ENCODE measurements around the gene CORO2B. TPM values are rescaled to one million over a fixed set of nuclear protein-coding genes. Genes with fewer than 3 reads are reported as not detected.

Gene CORO2B
- total RNA-seq: under 1 TPM; 0.44 to 0.73 TPM
- polyA plus RNA-seq: not detected
- total RNA-seq: 0 to 0.34 (median 0) reads per million in 6 experiments

DNA sequence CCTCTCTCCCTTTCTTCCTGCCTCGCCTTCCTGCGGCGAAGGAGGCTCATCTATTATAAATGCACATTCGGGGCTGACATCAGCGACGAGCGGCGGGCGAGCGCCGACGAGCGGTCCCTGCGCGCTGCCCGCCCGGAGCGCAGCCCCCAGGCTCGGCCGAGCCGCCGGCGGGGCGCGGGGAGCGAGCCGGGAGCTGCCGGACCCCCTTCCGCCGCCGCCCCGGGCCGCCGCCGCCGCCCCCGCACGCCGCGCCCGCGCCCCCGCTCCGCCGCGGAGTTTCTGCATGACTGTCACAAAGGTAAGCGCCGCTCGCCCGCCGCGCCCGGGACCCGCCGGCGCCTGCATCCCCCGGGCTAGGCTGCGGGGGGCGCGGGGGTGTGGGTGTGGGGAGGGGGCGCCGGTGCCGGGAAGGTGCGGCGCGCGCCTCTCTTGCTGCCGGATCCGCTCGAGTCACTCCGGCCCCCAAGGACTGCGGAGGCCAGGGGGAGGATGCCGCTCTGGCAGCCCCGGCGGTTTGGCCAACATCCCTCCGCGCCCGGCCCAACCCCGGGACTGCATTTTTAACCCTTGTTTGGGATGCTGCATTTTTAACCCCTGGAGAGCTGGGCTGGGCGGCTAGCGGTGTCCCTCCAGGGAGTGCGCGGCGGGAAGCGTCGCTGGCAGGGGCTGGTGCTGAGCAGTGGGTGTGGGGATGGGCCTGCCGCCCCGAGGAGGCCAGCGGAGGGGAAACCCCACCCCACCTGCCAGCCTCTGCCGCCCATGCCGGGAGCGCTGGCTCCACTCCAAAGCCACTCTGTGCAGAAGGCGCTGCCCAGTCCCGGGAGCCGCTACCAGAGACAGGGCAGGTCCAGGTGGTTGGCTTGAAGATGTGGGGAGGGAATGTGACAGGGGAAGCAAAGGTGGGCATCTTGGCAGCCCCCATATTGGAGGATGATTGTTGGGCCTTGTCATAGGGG lies at the start of gene CORO2B:
CORO2B (plus strand) TSS at position 14 of the 956 bp plus-strand sequence; CDS start at position 284, 270 bp downstream.
- Mint-ChIP-seq H3K36me3 (peaks cover 0 to 4% (median 0%) of the 10 kb centered on the region in 3 donors), H3K27me3 (peaks cover 27 to 54% (median 33%) of the 10 kb centered on the region in 5 donors), H3K4me1 (peaks cover 4 to 40% (median 14%) of the 10 kb centered on the region in 4 donors), H3K9me3 (no peaks in the 10 kb centered on the region), H3K4me3 (peak within 1 kb of the TSS; percentile 68 to 85 (median 80)), H3K27ac (peak within 1 kb of the TSS in 1 of 10 donors; percentile 33)
- ATAC-seq: peak in 1 of 2 donors; percentile 34
- DNase-seq: peak in 1 of 10 donors; percentile 57
- POLR2A ChIA-PET: interaction anchor here (0.6 kb wide), 1 partner anchor 297 kb away, joined by 3 read pairs; no protein-coding TSS in a partner anchor

DNA sequence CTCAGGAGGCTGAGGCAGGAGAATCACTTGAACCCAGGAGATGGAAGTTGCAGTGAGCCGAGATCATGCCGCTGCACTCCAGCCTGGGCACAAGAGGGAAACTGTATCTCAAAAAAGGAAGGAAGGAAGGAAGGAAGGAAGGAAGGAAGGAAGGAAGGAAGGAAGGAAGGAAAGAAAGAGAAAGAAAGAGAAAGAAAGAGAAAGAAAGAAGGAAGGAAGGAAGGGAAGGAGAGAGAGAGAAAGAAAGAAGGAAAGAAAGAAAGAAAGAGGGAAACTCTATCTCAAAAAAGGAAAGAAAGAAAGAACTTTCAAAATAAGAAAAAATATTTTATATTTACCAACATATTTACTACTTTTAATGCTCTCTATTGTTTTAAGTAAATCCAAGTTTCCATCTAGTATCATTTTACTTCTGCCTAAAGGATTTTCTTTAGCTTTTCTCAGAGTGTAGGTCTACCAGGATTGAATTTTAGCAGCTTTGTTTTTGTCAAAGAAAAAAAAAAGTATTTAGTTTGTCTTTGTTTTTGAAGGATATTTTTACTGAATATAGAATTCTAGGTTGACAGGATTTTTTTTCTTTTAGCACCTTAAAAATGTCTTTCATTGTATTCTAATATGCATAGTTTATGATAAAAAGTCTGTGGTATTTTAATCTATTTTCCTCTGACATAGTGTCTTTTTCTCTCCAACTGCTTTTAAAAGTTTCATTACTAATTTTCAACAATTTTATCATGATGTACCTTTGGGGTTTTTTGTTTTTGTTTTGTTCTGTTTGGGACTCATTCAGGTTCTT lies 47.2 kb upstream of the CORO2B start:
- peaks cover 2 to 19% (median 12%) of the 10 kb centered on the region in 4 donors for H3K4me1 Mint-ChIP-seq
- no peak overlapping the region for H3K4me3 Mint-ChIP-seq
- DNase-seq (no peak), ATAC-seq (no peak)
- peaks cover 2 to 26% (median 22%) of the 10 kb centered on the region in 3 donors for H3K36me3 Mint-ChIP-seq
- POLR2A ChIA-PET: no interaction called here
- peaks cover 7 to 23% (median 16%) of the 10 kb centered on the region in 5 donors for H3K27me3 Mint-ChIP-seq
- peak overlapping the region in 1 of 10 donors; percentile 24 for H3K27ac Mint-ChIP-seq
- H3K9me3 Mint-ChIP-seq: peaks cover 9 to 43% (median 30%) of the 10 kb centered on the region in 9 donors

- DNase-seq (no peak), ATAC-seq (no peak)
- no peak overlapping the region for H3K27ac Mint-ChIP-seq
- H3K27me3 Mint-ChIP-seq: peaks cover 7 to 24% (median 12%) of the 10 kb centered on the region in 5 donors
- H3K4me1 Mint-ChIP-seq: no peaks in the 10 kb centered on the region
- POLR2A ChIA-PET: no interaction called here
- peaks cover 0 to 35% (median 16%) of the 10 kb centered on the region in 3 donors for H3K36me3 Mint-ChIP-seq
- H3K4me3 Mint-ChIP-seq: no peak overlapping the region
- H3K9me3 Mint-ChIP-seq: peaks cover 9 to 41% (median 29%) of the 10 kb centered on the region in 9 donors
Measured at GRCh38 chr15:68536331-68537095, 42.3 kb upstream of the CORO2B start.

DNA sequence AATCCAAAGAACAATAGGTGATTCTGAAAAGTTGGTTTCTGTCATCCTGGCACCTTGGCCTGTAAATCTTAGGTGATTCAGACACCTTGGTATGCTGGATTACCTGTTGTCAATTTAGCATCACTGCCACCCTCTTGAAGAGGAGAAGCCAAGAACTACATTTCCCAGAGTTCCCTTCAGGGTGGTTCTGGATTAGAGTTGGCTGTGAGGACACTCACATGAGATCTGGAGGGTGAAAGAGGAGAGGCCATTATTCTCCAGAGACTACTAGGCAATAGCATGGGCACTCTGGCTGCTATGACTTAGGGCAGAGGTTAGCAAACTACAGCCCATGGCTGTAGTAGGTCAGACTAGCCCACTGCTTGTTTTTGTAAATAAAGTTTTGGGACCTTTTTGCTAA lies 41.7 kb upstream of the CORO2B start:
- ATAC-seq (no peak), DNase-seq (no peak)

GRCh38 chr15:68537506-68537905 lies 41.3 kb upstream of the CORO2B start:
- no peak for DNase-seq
- H3K9me3 Mint-ChIP-seq: peaks cover 5 to 31% (median 20%) of the 10 kb centered on the region in 9 donors
- peaks cover 6 to 32% (median 20%) of the 10 kb centered on the region in 5 donors for H3K27me3 Mint-ChIP-seq
- peaks cover 0 to 29% (median 12%) of the 10 kb centered on the region in 3 donors for H3K36me3 Mint-ChIP-seq
- no peak overlapping the region for H3K27ac Mint-ChIP-seq
- no peaks in the 10 kb centered on the region for H3K4me1 Mint-ChIP-seq
- no peak overlapping the region for H3K4me3 Mint-ChIP-seq
- POLR2A ChIA-PET: no interaction called here
- ATAC-seq: no peak

More for the DNA sequence above, 41.7 kb upstream of the CORO2B start:
- POLR2A ChIA-PET: no interaction called here
- no peak overlapping the region for H3K4me3 Mint-ChIP-seq
- peaks cover 0 to 33% (median 16%) of the 10 kb centered on the region in 3 donors for H3K36me3 Mint-ChIP-seq
- no peaks in the 10 kb centered on the region for H3K4me1 Mint-ChIP-seq
- peaks cover 7 to 29% (median 17%) of the 10 kb centered on the region in 5 donors for H3K27me3 Mint-ChIP-seq
- no peak overlapping the region for H3K27ac Mint-ChIP-seq
- H3K9me3 Mint-ChIP-seq: peaks cover 9 to 35% (median 24%) of the 10 kb centered on the region in 9 donors

GRCh38 chr15:68538311-68538710 lies 40.5 kb upstream of the CORO2B start:
- no peak overlapping the region for H3K27ac Mint-ChIP-seq
- peaks cover 4 to 30% (median 17%) of the 10 kb centered on the region in 5 donors for H3K27me3 Mint-ChIP-seq
- peaks cover 0 to 23% (median 12%) of the 10 kb centered on the region in 9 donors for H3K9me3 Mint-ChIP-seq
- ATAC-seq (no peak), DNase-seq (no peak)
- H3K4me3 Mint-ChIP-seq: no peak overlapping the region
- POLR2A ChIA-PET: no interaction called here
- H3K36me3 Mint-ChIP-seq: peaks cover 0 to 21% (median 5%) of the 10 kb centered on the region in 3 donors
- H3K4me1 Mint-ChIP-seq: no peaks in the 10 kb centered on the region

DNA sequence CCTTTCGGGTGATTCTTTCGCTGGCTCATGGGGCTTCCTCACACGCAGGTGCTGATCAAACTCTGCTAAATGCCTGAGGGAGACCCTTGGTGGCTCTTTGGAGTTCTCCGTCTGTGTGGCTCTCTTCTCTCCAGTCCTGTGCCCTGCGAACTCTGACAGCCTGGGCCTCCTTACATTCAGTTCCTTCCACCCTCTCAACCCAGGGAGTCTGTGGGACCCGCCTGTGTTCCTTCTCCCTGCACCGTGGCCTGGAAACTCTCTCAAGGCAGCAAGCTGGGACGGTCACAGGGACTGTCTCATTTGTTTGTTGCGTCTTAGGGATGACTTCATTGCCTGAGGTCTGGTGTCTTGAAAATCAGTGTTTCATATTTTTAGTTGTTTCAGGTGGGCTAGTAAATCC lies 37.0 kb upstream of the CORO2B start:
- Mint-ChIP-seq H3K36me3 (peaks cover 0 to 9% (median 0%) of the 10 kb centered on the region in 3 donors), H3K4me3 (no peak overlapping the region), H3K27ac (no peak overlapping the region), H3K9me3 (peaks cover 0 to 11% (median 0%) of the 10 kb centered on the region in 9 donors), H3K27me3 (peaks cover 11 to 33% (median 16%) of the 10 kb centered on the region in 5 donors), H3K4me1 (no peaks in the 10 kb centered on the region)
- DNase-seq: no peak
- POLR2A ChIA-PET: no interaction called here
- no peak for ATAC-seq

DNA sequence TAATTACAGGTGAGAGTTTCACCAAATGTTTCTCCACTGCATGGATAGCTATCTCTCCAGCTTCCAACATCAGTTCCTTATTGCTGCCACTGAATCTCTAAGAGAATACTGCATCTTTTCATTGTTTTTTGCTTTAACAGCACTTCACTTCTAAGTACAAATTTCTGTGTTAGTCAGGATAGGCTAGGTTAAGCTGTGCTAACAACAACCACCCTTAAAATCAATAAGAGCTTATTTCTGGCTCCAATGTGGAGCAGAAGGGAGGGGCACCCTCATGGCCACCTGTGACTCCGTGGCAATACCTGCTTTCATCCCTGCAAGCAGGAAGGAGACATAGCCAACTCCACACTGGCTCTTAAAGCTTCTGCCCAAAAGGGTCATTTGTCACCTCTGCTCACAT lies 36.4 kb upstream of the CORO2B start:
- Mint-ChIP-seq H3K36me3 (peaks cover 0 to 9% (median 0%) of the 10 kb centered on the region in 3 donors), H3K27me3 (peaks cover 11 to 36% (median 16%) of the 10 kb centered on the region in 5 donors), H3K27ac (no peak overlapping the region), H3K9me3 (peaks cover 0 to 11% (median 0%) of the 10 kb centered on the region in 9 donors), H3K4me3 (no peak overlapping the region), H3K4me1 (no peaks in the 10 kb centered on the region)
- POLR2A ChIA-PET: no interaction called here
- ATAC-seq (no peak), DNase-seq (no peak)

DNA sequence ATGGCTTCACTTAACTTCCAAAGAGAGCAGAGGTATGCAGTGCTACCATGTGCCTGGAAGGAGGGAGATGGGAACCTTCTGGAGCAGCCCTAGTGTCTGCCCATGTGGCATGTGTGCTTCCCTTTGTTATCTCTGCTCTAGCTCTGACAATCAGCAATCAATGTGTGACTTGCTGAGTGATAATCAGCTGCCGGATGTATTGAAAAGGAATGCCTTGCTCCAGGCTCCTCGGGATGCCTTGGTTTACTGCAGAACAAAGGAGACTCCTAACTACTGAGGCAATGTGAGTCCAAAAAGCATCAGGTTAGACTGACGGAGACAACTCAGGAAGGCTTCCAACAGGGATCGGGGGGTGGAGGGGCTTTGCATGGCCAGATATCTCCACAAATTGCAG lies 36.0 kb upstream of the CORO2B start:
- peaks cover 0 to 9% (median 0%) of the 10 kb centered on the region in 3 donors for H3K36me3 Mint-ChIP-seq
- no peak overlapping the region for H3K27ac Mint-ChIP-seq
- POLR2A ChIA-PET: no interaction called here
- peaks cover 14 to 36% (median 16%) of the 10 kb centered on the region in 5 donors for H3K27me3 Mint-ChIP-seq
- ATAC-seq: no peak
- H3K4me3 Mint-ChIP-seq: no peak overlapping the region
- DNase-seq: no peak
- H3K4me1 Mint-ChIP-seq: no peaks in the 10 kb centered on the region
- H3K9me3 Mint-ChIP-seq: peaks cover 0 to 11% (median 0%) of the 10 kb centered on the region in 9 donors

GRCh38 chr15:68543165-68544008 lies 35.4 kb upstream of the CORO2B start:
- Mint-ChIP-seq H3K9me3 (peaks cover 0 to 11% (median 0%) of the 10 kb centered on the region in 9 donors), H3K27ac (no peak overlapping the region), H3K27me3 (peaks cover 14 to 36% (median 16%) of the 10 kb centered on the region in 5 donors), H3K4me3 (no peak overlapping the region), H3K4me1 (no peaks in the 10 kb centered on the region), H3K36me3 (peaks cover 0 to 9% (median 0%) of the 10 kb centered on the region in 3 donors)
- ATAC-seq (no peak), DNase-seq (no peak)
- POLR2A ChIA-PET: no interaction called here

DNA sequence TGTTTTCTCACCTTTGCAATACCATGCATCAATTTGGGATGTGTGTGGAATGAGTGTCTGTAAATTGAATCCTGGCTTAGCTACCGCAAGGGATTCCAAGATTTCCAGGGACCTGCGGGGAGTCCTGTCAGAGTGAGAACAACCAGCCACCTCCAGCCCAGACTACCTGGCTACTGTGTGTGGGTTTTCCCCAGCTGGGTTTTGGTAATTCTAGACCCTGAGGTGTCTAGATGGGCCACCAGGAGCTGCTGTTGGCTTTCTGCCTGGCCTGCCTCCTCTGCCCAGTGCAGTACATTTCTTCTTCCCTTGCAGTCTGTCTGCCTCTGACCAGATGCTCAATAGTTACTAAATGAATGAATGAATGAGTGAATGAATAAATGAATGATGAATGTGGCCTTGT lies 32.5 kb upstream of the CORO2B start:
- Mint-ChIP-seq H3K27ac (no peak overlapping the region), H3K9me3 (no peaks in the 10 kb centered on the region), H3K4me1 (no peaks in the 10 kb centered on the region), H3K27me3 (peaks cover 19 to 48% (median 25%) of the 10 kb centered on the region in 5 donors), H3K4me3 (no peak overlapping the region), H3K36me3 (no peaks in the 10 kb centered on the region)
- POLR2A ChIA-PET: no interaction called here
- ATAC-seq (no peak), DNase-seq (no peak)
